ENCODE data around the gene BAIAP2L2.
A peak's percentile ranks its signal among the peaks of the same experiment; 100 is the strongest.

BAIAP2L2 gene

DNA sequence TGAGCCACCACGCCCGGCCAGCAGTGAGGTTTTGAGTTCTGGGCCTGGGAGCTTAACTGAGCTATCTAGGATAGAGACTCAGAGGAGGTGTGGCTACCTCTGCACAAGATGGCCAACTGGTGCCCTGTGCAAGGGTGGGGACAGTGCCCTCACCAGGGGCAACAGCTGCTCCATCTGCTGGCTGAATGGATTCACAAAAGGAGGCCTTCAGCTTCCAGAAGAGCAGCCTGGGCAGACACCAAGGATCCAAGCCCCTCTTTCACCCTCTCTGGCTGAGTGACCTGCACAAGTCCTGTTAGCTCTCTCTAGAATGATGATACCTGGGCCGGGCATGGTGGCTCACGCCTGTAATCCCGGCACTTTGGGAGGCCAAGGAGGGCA, 33.5 kb upstream of the BAIAP2L2 start:
- in situ Hi-C loops (cut with MboI; ENCODE audit: low sequenced_read_pairs, unreplicated experiment) = no loop called here
- TF ChIP-seq, protein P1, sequence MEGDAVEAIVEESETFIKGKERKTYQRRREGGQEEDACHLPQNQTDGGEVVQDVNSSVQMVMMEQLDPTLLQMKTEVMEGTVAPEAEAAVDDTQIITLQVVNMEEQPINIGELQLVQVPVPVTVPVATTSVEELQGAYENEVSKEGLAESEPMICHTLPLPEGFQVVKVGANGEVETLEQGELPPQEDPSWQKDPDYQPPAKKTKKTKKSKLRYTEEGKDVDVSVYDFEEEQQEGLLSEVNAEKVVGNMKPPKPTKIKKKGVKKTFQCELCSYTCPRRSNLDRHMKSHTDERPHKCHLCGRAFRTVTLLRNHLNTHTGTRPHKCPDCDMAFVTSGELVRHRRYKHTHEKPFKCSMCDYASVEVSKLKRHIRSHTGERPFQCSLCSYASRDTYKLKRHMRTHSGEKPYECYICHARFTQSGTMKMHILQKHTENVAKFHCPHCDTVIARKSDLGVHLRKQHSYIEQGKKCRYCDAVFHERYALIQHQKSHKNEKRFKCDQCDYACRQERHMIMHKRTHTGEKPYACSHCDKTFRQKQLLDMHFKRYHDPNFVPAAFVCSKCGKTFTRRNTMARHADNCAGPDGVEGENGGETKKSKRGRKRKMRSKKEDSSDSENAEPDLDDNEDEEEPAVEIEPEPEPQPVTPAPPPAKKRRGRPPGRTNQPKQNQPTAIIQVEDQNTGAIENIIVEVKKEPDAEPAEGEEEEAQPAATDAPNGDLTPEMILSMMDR (IDR thresholded peaks at IDR 0.05; ENCODE audit: borderline replicate concordance, control extremely low read depth, extremely low read depth, insufficient read depth, missing control alignments) = no peak
- peak; percentile 37 for DNase-seq (ENCODE audit: low spot score)

DNA sequence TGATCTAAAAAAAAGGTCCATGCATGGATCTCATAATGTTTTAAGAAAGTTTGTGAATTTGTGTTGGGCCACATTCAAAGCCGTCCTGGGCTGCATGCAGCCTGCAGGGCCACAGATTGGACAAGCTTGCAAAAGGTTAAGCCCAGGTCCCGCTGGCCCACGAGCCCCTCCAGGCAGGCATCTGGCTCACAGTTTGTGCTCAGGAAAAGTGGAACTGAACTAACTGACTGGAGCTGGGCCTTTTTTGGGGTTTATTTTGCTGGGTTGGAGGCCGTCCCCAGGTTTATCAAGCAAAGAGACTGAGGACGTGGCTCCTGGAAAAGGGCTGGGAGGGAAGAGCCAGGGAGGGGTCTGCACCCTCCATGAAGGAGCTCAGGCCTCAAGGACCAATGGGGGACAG, 32.1 kb upstream of the BAIAP2L2 start:
- no peak for DNase-seq (ENCODE audit: low spot score)
- TF ChIP-seq, protein P1 (IDR thresholded peaks at IDR 0.05; ENCODE audit: borderline replicate concordance, control extremely low read depth, extremely low read depth, insufficient read depth, missing control alignments) = no peak
- in situ Hi-C loops (cut with MboI; ENCODE audit: low sequenced_read_pairs, unreplicated experiment) = no loop called here

DNA sequence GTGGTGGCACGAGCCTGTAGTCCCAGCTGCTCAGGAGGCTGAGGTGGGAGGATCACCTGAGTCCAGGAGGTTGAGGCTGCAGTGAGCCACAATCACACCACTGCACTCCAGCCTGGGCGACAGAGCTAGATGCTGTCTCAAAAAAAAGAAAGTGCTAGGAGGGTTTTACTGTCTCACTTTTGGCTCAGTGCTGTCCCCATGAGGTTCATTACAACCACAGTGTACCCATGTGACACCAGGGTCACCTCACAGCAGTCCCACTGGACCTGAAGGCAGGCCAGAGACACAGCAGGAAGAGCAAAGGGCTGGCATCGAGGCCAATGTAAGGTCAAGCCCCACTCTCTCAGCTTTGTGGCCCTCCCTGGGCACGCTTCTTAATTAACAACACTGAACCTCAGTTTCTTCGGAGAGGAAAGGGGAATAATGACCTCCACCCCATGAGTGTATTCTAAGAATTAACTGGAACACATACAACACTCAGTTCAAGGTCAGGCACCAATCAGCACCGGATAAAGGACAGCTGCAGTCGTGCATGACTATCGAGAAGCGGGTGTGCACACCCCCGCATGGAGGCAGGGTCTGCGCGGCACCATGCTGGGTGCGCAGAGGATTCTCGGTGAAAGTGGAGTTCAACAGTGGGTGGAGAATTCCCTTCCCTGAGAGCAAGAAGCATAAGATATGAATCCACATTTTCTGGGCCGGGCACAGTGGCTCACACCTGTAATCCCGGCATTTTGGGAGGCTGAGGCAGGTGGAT, 30.9 kb upstream of the BAIAP2L2 start:
- in situ Hi-C loops (cut with MboI; ENCODE audit: low sequenced_read_pairs, unreplicated experiment) = no loop called here

DNA sequence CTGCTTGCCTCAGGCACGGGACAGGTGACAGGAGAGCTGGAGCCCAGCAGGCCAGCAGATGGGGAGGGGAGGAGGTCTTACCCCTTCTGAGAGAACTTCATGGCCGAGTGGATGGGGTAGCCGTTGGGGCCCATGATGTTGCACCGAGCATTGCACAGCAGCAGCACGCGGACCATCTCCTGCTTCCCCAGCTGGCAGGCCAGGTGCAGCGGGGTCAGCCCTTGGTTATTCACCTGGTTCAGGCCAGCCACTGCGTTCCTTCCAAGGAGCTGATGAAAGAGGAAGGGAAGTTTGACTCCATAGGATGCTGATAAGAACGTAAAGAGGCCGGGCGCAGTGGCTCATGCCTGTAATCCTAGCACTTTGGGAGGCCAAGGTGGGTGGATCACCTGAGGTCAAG, 29.4 kb upstream of the BAIAP2L2 start:
- TF ChIP-seq, protein P1 (IDR thresholded peaks at IDR 0.05; ENCODE audit: borderline replicate concordance, control extremely low read depth, extremely low read depth, insufficient read depth, missing control alignments) = no peak
- in situ Hi-C loops (cut with MboI; ENCODE audit: low sequenced_read_pairs, unreplicated experiment) = no loop called here
- DNase-seq (ENCODE audit: low spot score) = peak; percentile 13

More for the DNA sequence above, 30.9 kb upstream of the BAIAP2L2 start:
- TF ChIP-seq, protein P1 (IDR thresholded peaks at IDR 0.05; ENCODE audit: borderline replicate concordance, control extremely low read depth, extremely low read depth, insufficient read depth, missing control alignments) = no peak
- peak; percentile 14 for DNase-seq (ENCODE audit: low spot score)

DNA sequence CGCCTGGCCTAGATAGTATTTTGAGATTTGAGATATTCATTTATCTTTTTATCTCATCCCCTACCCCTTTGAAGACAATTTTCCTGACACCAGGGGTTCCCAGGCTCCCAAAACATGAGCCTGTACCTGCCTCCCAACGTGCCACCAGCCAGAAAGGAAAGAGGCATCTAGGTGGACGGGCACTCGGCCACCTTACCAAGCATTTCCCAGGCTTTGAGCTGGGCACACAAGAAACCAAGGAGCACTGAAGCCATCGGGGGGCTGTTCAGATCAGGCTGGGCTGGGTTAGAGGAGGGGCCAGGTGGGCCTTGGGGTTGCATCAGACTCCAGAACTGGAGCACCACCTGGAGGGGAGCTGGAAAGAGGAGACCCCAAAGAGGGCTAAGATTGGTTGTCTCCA, 28.5 kb upstream of the BAIAP2L2 start:
- TF ChIP-seq, protein P1 (IDR thresholded peaks at IDR 0.05; ENCODE audit: borderline replicate concordance, control extremely low read depth, extremely low read depth, insufficient read depth, missing control alignments) = no peak
- peak; percentile 21 for DNase-seq (ENCODE audit: low spot score)
- in situ Hi-C loops (cut with MboI; ENCODE audit: low sequenced_read_pairs, unreplicated experiment) = no loop called here

DNA sequence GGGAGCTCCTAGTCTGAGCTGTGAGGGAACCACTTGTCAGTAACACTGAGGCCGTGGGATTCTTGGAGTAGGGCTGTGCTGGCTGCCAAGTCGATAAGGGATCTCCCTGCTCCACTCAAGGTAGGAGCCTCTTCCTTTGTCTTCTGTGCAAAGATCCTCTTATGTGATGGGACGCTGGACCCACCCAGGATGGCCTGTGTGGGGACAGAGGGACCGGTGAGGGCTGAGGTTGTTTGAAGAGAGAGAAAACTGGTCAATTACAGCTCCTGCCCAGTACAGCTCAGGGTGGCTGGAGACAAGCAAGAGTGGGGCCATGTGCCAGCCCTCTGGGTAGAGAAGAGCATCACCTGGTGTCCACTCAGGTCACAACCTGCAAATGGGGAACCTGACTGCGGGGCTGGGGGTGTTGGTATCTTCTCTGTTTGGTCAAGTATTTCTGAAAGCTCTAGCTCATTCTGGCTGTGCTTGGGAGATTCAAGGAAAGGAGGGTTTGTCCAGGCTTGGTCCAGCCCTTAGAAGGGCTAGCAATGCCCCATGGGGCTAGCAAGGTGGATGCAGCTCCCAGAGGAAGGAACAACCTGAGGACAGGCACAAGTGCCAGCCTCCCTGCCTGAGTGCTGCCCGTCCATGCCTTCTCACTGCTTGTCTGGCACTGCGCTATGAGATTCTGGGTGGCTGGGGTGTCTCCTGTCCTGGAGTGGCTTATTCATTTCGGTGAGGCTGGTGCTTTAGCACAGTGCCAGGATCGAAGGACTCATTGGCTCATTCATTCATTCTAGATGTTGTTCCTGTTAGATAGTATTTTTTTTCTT, 27.6 kb upstream of the BAIAP2L2 start:
- DNase-seq (ENCODE audit: low spot score) = no peak
- in situ Hi-C loops (cut with MboI; ENCODE audit: low sequenced_read_pairs, unreplicated experiment) = no loop called here
- TF ChIP-seq, protein P1 (IDR thresholded peaks at IDR 0.05; ENCODE audit: borderline replicate concordance, control extremely low read depth, extremely low read depth, insufficient read depth, missing control alignments) = no peak

All from GM13976 (cell line).